PC-3 (cell line): Measurements from ENCODE around the gene COL13A1. TPM values are rescaled to one million over a fixed set of nuclear protein-coding genes. Genes with fewer than 3 reads are reported as not detected.

Experiments used
- ATAC-seq: fragments of 200-7000 bp; cut with Tn5 transposase; 2 replicates; pipeline ENCODE4 v1.9.1; 2020; ENCODE audit warnings: mild to moderate bottlenecking, moderate library complexity
- BruUV-seq: library from RNA; stranded (reverse); fragments of 400-500 nt; replicated peaks from 2 replicates; lab custom pipeline; 2021; lab: Mats Ljungman, UMichigan
- CTCF ChIA-PET: fragments of 300-600 bp; sonication (Branson Sonifier 250); formaldehyde crosslinking; loops from one replicate; lab custom pipeline; 2022; ENCODE audit warnings: antibody characterized with exemption; lab: Charles Lee
- POLR2A ChIA-PET: fragments of 300-600 bp; sonication (Branson Sonifier 250); formaldehyde crosslinking; loops from one replicate; lab custom pipeline; 2022; ENCODE audit warnings: antibody characterized with exemption; ENCODE audit not compliant: unreplicated experiment; lab: Charles Lee
- DNase-seq: peaks from one replicate; pipeline ENCODE4 v3.0.0-alpha.2; 2015
- H2AFZ ChIP-seq: fragments of 300-600 bp; sonication (generic); 2 replicates; pipeline ENCODE4 v1.6.0; 2016; ENCODE audit warnings: antibody characterized with exemption, low read length
- H3F3A ChIP-seq: fragments of 300-600 bp; sonication (generic); one replicate; pipeline ENCODE4 v1.6.0; 2017; ENCODE audit warnings: antibody characterized with exemption, low read length, control low read depth, mild to moderate bottlenecking; ENCODE audit not compliant: unreplicated experiment
- H3K27ac ChIP-seq: fragments of 300-600 bp; sonication (generic); 2 replicates; pipeline ENCODE4 v1.5.1; 2016; ENCODE audit warnings: mild to moderate bottlenecking, low read length
- H3K27me3 ChIP-seq: fragments of 300-600 bp; sonication (generic); 2 replicates; pipeline ENCODE4 v1.6.1; 2016; ENCODE audit warnings: low read length, mixed read lengths
- H3K36me3 ChIP-seq: fragments of 300-600 bp; sonication (generic); 2 replicates; pipeline ENCODE4 v1.6.1; 2016; ENCODE audit warnings: low read depth, mixed run types, low read length, mixed read lengths
- H3K4me1 ChIP-seq: fragments of 300-600 bp; sonication (generic); 2 replicates; pipeline ENCODE4 v1.5.1; 2016; ENCODE audit warnings: low read length; ENCODE audit not compliant: insufficient read depth
- H3K4me2 ChIP-seq: fragments of 300-600 bp; sonication (generic); 2 replicates; pipeline ENCODE4 v1.6.0; 2016; ENCODE audit warnings: low read length
- H3K4me3 ChIP-seq: fragments of 300-600 bp; sonication (generic); 2 replicates; pipeline ENCODE4 v1.5.1; 2016; ENCODE audit warnings: mild to moderate bottlenecking, low read length, mixed read lengths
- H3K79me2 ChIP-seq: fragments of 300-600 bp; sonication (generic); 2 replicates; pipeline ENCODE4 v1.6.1; 2017; ENCODE audit warnings: low read length, mixed read lengths
- H3K9ac ChIP-seq: fragments of 300-600 bp; sonication (generic); 2 replicates; pipeline ENCODE4 v1.6.0; 2016; ENCODE audit warnings: mild to moderate bottlenecking, low read length
- H3K9me2 ChIP-seq: fragments of 300-600 bp; sonication (generic); replicated peaks from 2 replicates; pipeline ENCODE4 v1.6.1; 2016; ENCODE audit warnings: mixed run types, low read length, mixed read lengths
- H3K9me3 ChIP-seq: fragments of 300-600 bp; sonication (generic); 2 replicates; pipeline ENCODE4 v1.6.1; 2016; ENCODE audit warnings: low read length, mixed read lengths
- H4K20me1 ChIP-seq: fragments of 300-600 bp; sonication (generic); 2 replicates; pipeline ENCODE4 v1.6.1; 2016; ENCODE audit warnings: low read length, mixed read lengths
- EZH2 ChIP-seq: fragments of 300-600 bp; sonication (generic); IDR thresholded peaks from one replicate; pipeline ENCODE4 v1.6.1; 2017; ENCODE audit warnings: antibody characterized with exemption, mild to moderate bottlenecking, low read length; ENCODE audit not compliant: unreplicated experiment
- EZH2phosphoT487 ChIP-seq: fragments of 300-600 bp; sonication (generic); IDR thresholded peaks from 2 replicates; pipeline ENCODE4 v1.6.1; 2018; ENCODE audit warnings: mild to moderate bottlenecking, antibody characterized with exemption, low read length, borderline replicate concordance
- intact Hi-C: fragments of 100-400 bp; cut with micrococcal nuclease; formaldehyde crosslinking; loops from 2 replicates; pipeline ENCODE4 v1.9.0; 2023
- total RNA-seq: library from RNA; depleted of rRNA; stranded (reverse); fragments of >200 nt; gene quantifications from 2 replicates; pipeline ENCODE4 v1.2.3, GENCODE V29; 2014
- TF ChIP-seq, protein P1 (sequence below): fragments of 300-600 bp; sonication (generic); conservative IDR thresholded peaks from 2 replicates; pipeline ENCODE4 v1.5.1; 2017; ENCODE audit warnings: antibody characterized with exemption, low read depth, mild to moderate bottlenecking, low read length

The COL13A1 gene
- total RNA-seq, 1 experiment from 2014 or later, result 201 TPM

DNA sequence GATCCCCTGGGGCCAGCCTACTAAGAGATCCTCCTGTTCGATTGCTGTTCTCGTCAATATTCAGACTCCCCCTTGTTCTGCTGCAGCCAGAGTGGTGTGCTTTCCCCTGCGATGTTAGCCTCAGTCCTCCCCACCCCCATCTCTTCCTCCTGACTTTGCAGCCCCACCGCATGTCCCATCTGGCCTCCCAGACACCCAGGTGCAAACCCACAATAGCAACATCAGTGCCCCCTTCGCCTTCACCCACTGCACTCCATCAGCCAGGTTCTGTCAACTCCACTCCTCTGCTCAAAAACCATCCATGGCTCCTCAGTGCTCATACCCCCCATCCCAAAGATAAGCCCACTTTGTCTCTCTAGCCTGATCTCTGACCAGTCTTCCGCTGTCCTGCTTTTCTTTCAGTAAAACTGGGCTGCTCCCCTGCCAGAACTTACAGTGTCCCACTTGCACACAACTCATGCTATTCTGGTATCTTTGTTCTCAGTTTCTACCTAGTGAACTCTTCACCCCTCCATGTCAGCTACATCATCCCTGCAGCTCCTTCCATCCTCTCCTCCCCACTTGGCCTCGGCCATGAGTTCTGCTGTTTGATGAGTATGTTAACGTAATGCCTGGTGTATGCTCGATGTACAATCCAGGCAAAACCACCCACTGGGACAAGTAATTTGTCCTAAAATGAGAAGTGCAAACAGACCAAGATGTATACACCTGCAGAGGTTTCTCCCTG lies 26.6 kb downstream of the COL13A1 start:
- no TSS peak for BruUV-seq
- H4K20me1 ChIP-seq, result peaks cover 13% of the 10 kb centered on the region; the same call in 1 of the 2 replicates
- no peaks in the 10 kb centered on the region for H3F3A ChIP-seq
- H3K27me3 ChIP-seq, result no peaks in the 10 kb centered on the region
- no peak overlapping the region for H3K27ac ChIP-seq
- no peaks in the 10 kb centered on the region for H3K9me3 ChIP-seq
- H3K4me3 ChIP-seq, result no peak overlapping the region
- H3K9ac ChIP-seq, result no peak overlapping the region
- H2AFZ ChIP-seq, result no peak overlapping the region
- POLR2A ChIA-PET, result no interaction called here
- CTCF ChIA-PET, result interaction anchor here (1.0 kb wide), 1 partner anchor 87 kb away, joined by 3 read pairs; no protein-coding TSS in a partner anchor
- H3K4me2 ChIP-seq, result no peak overlapping the region
- TF ChIP-seq EZH2phosphoT487 (no peak), EZH2 (no peak)
- TF ChIP-seq, protein P1, sequence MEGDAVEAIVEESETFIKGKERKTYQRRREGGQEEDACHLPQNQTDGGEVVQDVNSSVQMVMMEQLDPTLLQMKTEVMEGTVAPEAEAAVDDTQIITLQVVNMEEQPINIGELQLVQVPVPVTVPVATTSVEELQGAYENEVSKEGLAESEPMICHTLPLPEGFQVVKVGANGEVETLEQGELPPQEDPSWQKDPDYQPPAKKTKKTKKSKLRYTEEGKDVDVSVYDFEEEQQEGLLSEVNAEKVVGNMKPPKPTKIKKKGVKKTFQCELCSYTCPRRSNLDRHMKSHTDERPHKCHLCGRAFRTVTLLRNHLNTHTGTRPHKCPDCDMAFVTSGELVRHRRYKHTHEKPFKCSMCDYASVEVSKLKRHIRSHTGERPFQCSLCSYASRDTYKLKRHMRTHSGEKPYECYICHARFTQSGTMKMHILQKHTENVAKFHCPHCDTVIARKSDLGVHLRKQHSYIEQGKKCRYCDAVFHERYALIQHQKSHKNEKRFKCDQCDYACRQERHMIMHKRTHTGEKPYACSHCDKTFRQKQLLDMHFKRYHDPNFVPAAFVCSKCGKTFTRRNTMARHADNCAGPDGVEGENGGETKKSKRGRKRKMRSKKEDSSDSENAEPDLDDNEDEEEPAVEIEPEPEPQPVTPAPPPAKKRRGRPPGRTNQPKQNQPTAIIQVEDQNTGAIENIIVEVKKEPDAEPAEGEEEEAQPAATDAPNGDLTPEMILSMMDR, result no peak
- peaks cover 58% of the 10 kb centered on the region for H3K79me2 ChIP-seq
- H3K9me2 ChIP-seq, result no peaks in the 10 kb centered on the region
- intact Hi-C loops, result no loop called here
- H3K36me3 ChIP-seq, result peaks cover 88% of the 10 kb centered on the region
- DNase-seq, result no peak
- ATAC-seq, result no peak
- H3K4me1 ChIP-seq, result no peaks in the 10 kb centered on the region

DNA sequence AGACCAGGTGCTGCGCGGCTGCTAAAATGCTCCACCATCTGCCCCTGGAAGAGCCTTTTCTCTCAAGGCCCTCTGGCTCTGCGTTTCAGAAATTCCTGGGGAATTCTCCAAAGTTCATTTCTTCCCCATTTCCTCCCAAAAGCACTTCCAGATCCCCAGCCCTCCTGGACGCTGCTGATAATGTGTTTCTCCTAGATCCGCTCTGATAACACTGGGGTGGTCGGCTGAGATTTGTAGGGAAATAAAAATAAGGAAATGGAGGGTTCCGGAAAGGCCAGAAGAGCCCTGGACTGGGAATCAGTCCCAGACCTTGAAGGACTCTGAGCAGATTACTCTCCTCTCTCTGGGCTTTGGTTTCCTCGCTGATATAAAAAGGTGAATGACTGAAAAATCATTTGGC lies 28.1 kb downstream of the COL13A1 start:
- Histone ChIP-seq H3K9me2 (no peaks in the 10 kb centered on the region), H3K36me3 (peaks cover 74% of the 10 kb centered on the region), H4K20me1 (peaks cover 12% of the 10 kb centered on the region; the same call in 1 of the 2 replicates), H3K79me2 (peaks cover 52% of the 10 kb centered on the region), H3F3A (no peaks in the 10 kb centered on the region), H3K27me3 (no peaks in the 10 kb centered on the region), H3K4me2 (no peak overlapping the region), H3K9me3 (no peaks in the 10 kb centered on the region), H3K9ac (no peak overlapping the region), H3K27ac (no peak overlapping the region), H3K4me3 (no peak overlapping the region), H3K4me1 (no peaks in the 10 kb centered on the region), H2AFZ (no peak overlapping the region)
- ChIA-PET POLR2A (no interaction called here), CTCF (no interaction called here)
- DNase-seq (no peak), ATAC-seq (no peak)
- no TSS peak for BruUV-seq
- TF ChIP-seq EZH2 (no peak), EZH2phosphoT487 (no peak)
- TF ChIP-seq, protein P1, result no peak
- intact Hi-C loops, result no loop called here

DNA sequence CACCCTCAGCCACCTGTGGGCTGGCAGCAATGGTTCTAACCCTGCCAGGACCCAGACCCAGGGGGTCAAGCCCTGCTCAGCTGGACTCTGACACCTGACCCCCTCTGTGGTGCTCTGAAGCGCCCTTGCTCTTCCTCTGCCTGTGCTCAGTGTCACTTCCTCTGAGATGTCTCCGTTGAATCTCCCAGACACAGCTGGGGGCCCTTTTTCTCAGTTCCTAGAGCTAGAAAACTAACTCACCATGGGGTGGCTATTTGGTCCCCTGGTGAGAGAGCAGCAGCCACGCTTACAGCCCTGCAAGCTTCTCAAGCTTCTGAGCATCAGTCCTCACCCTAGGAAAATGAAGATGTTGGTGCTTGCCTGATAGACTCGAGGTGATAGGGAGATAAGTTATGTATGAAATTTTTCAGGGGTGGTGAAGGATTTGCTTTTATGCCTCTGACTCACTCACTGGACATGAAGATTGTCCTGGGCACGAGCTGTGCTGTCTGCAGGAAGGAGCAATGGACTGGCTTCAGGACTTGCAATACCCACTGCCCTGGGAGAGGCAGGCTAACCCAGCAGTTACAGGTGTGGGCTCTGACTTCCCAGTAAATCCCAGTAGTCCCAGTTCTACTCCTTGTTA lies 29.6 kb downstream of the COL13A1 start:
- POLR2A ChIA-PET, result no interaction called here
- H3K36me3 ChIP-seq, result peaks cover 58% of the 10 kb centered on the region
- H3F3A ChIP-seq, result no peaks in the 10 kb centered on the region
- DNase-seq (peak; percentile 27), ATAC-seq (peak; percentile 29; the same call in 1 of the 2 replicates)
- H3K4me2 ChIP-seq, result no peak overlapping the region
- intact Hi-C loops, result no loop called here
- H3K27me3 ChIP-seq, result no peaks in the 10 kb centered on the region
- H3K9ac ChIP-seq, result no peak overlapping the region
- no peak overlapping the region for H3K4me3 ChIP-seq
- TF ChIP-seq EZH2, result no peak
- TF ChIP-seq, protein P1, result no peak
- no peak for TF ChIP-seq EZH2phosphoT487
- CTCF ChIA-PET, result no interaction called here
- no peak overlapping the region for H3K27ac ChIP-seq
- peaks cover 50% of the 10 kb centered on the region for H3K79me2 ChIP-seq
- no peaks in the 10 kb centered on the region for H3K9me3 ChIP-seq
- no peak overlapping the region for H2AFZ ChIP-seq
- no peaks in the 10 kb centered on the region for H3K4me1 ChIP-seq
- no TSS peak for BruUV-seq
- H4K20me1 ChIP-seq, result 0 out of 2 replicates have a peak, but pooled peaks cover 4% of the 10 kb centered on the region
- no peaks in the 10 kb centered on the region for H3K9me2 ChIP-seq
